HPDE6-E6E7 (cell line): ENCODE measurements around the gene ESR1.
"Not testable (repeated sequence)": the region's sequence is repeated elsewhere in the genome, so short reads cannot be mapped to it uniquely, and the experiment has no call there.

Source experiments
- DNase-seq: peaks from one replicate; pipeline ENCODE4 v3.0.0; 2011; ENCODE audit warnings: missing footprints; ENCODE audit errors: extremely low spot score

Gene ESR1

DNA sequence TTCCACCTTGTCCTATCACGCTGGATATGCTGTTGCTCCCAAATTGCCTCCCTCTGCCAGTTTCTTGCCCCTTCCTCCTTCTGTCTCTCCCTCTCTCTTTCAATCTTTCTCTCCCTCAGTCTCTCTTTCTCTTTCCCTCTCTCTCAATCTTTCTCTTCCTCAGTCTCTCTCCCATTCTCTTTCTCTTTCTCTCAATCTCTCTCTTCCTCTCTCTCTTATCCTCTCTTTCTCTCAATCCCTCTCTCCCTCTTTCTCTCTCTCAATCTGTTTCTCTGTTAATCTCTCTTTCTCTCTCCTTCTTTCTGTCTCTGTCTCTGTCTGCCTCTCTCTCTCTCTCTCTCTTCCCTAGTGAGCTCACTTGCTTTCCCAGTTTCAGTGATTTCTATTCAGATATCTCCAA lies 245.8 kb downstream of the ESR1 start:
- DNase-seq: no peak

DNA sequence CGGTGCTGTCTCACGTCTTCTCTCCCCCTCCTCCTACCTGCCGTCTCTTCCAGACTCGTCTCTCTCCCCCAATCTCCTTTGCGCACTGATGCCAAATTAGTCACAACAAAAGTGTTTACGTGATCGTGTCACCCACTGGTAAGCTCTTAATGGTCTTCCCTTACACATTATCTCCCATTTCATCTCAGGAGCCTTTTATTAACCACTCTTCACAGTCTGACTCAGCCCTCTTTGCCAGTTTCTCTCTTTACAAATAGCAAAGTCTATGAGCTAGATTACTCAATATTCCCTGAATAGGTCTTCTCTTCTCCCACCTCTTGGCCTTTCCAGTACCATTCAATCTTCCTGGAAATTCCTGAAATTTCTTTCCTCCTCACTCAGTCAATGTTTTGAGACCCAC lies 247.0 kb downstream of the ESR1 start:
- DNase-seq: no peak

DNA sequence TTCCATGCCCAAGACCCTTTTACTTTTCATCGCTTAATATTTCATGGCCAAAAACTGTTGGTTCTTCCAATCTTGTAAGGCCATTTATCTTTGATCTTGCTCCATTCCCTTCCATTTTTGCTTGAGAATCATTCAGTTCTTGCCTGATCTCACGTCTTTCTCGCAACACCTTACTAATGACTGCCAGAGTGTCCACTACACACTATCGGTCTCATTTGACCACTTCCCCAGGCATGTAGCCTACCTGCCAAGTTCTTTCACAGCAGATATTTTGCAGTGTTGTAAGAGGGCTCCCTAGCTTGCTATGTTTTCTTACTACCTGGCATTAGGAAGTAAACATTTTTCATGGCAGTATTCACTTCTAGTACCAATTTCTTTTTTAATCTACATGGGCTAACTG lies 248.0 kb downstream of the ESR1 start:
- DNase-seq: no peak

DNA sequence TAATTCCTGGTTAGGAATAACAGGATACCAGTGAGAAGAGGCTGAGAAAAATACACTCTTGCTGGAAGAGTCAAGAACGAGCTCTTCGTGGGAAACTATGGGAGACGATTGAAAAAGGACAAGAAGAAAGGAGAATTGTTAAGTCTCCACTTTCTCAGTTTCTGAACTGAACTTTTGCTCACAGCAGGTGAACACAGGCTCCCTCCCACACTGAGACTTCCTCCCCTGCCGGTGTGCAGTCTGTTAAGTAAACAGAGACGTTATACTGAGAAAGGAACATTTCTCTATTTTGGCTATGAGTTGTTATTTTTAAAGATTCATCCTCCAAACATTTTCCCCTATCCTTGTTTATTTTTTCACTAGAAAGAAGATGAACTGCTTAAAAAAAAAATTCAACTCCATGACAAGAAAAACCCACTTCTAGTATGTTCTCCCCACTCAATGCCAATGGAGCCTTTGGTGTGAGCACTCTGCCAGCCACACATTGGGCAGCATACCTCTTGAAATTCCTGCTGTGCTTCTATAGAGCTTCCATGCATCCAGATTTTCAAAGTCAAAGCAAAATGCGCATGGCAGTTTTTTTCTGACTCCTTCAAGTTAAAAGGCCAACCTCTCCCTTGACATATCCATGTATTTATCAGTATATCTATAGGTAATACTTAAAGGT lies 250.5 kb downstream of the ESR1 start:
- DNase-seq: no peak

DNA sequence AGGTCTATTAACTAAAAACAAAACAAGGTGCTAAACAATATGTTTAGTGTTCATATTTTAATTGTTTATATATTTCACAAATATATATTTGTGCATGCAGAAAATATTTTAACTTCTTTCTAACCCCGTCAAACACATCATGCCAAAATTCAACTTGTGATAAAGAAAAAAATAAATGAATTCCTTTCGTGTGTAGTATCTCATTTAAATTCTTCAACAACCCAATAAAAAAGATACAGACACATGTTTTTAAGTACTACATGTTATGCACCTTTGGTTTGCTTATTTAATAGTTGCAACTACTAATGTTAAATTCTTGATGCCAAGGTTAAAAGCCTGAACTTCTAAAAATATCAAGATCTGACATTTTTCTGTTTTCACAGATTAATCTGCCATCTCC lies 252.4 kb downstream of the ESR1 start:
- no peak for DNase-seq

DNA sequence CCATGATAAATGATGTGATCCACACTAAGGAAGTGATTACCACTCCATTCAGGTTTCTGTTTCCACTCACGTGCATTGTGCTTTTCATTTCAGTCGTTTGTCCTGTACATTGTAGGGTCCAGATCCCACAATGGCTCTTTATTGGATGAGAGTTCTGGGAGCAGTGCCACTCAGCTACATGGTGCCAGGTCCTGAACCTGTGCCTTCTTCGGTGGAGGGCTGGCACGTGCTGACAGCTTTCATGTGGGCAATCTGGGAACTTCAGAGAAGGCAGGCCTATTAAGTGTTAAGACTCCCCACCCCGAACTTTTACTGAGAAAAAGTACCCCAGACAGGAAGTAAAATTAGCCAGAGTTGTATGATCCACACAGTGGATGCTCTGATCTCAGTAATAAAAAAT lies 255.0 kb downstream of the ESR1 start:
- no peak for DNase-seq

DNA sequence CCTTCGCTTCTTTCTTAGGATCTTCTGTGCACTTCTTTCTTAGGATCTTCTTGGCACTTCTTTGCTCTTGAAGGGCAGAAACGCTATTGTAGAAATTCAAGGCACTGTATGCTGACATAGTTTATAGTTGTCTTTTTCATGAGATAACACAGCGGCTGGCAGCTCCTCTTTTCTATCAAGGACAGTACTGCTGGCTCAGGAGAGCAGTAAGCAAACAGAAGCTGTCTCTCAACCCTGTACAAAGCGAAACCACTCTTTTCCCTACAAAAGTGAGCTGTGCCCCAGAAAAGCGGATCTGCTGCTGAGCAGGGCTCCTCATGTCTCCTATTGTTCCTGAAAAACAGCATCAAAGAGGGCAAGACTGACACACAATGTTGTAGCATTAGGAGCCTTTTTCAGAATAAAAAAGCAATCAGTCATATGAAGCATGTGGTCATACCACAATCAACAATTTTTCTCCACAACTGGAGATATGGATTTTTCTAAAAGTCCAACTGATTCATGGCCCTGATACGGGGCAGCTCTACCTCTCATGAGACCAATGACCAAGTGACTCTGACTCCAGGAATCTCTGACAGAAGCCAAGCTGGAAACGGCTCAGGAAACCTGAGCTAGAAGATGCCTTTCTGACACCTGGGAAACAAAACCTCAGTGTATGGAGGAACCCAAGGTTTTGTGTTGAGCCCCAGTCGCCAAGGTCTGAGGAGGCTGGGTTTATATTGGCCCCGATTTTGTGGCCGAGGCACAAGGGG lies 255.9 kb downstream of the ESR1 start:
- DNase-seq: no peak

DNA sequence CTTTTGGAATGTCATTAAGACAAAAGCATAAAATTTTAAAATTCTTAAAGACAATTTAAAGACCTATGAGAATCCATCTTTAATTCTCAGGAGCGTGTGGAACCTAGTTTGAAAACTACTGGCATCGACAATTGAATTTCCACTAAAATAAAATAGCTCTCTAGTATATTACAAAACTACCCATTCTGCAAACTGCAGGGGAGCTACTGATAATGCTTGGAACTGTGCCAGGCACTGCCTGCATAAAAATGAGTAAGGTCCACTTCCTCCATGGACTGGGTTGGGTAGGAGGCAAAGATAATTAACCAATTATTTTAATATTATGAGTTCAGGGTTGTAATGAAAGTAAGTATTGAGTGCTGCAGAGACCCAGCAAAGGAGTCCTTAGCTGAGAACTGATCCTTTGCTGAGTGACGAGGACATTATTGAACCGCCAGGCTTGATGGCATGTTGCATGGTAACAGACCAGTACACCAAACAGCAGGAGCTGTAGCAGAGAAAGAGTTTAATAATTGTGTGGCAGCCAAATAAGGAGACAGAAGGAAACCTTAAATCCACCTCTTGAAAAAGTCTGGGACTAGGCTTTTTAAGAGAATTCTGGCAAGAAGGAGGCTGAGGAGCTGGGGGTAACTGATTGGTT lies 261.3 kb downstream of the ESR1 start:
- no peak for DNase-seq

DNA sequence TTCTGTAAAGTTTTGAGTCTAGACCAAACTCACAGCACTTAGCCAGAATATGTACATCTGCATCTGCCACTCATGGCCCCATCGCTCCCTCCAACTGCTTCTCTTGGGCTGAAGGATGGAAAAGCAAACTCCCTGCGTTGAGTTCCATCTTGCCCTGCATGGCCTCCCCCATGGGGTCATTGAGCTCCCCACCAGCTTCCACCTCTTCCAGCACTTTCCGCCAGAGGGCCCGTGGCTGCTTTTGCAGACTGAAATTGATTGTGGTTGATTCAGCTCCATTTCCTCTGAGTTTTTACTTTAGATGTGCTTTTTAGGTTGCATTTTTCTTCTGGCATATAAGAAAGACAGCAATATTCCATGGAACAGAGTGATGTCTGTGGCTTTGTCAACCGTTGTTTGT lies 263.1 kb downstream of the ESR1 start:
- DNase-seq: no peak

DNA sequence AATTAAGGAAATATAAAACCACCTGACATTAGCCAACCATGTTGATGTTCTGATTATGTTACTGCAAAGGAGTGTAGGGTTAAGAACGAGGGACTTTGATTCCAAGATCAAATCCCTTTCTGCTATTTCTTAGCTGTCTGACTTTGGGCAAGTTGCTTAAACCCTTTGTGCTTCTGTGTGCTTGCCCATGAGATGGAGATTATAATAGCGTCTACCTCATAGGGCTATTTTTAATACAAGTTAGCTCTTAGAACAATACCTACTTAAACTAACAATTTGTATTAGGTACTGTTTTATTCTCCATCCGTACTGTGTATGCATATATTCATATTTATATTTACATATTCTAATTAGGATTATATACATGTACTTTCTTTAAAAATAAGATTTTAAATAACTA lies 263.8 kb downstream of the ESR1 start:
- DNase-seq: no peak

DNA sequence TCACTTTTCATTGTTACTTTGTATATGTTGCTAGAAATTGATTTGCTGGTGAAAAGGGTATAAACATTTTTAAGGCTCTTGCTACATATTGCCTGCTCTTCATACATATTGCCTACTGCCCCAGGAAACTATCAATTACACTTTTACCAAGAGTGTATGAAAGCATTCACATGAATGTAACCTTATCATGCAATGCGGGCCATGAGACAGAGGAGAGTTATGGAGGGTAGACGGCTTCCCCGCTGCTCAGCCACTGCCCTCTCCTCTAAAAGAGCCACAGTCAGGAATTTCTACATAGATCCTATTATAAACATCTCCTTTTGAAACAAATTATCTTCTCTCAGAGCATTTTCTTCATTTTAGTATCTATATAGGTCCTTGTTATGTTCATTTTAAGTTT lies 264.4 kb downstream of the ESR1 start:
- DNase-seq: no peak

DNA sequence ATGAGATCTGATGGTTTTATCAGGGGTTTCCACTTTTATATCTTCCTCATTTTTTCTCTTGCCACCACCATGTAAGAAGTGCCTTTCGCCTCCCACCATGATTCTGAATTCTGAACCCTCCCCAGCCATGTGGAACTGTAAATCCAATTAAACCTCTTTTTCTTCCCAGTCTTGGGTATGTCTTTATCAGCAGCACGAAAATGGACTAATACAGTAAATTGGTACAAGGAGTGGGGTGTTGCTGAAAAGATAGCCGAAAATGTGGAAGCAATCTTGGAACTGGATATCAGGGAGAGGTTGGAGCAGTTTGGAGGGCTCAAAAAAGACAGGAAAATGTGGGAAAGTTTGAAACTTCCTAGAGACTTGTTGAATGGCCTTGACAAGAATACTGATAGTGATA lies 268.8 kb downstream of the ESR1 start:
- DNase-seq: not testable (repeated sequence)

DNA sequence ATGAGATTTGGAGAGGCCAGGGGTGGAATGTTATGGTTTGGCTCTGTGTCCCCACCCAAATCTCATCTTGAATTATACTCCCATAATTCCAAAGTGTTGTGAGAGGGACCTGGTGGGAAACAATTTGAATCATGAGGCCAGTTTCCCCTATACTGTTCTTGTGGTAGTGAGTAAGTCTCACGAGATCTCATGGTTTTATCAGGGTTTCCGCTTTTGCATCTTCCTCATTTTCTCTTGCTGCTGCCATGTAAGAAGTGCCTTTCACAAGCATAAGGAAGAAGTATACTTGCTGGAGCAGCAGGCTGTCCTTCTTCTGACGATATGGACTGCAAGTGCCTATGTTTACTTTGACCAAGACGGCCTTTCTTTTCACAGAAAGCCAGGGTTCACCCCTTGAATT lies 270.5 kb downstream of the ESR1 start:
- DNase-seq: no peak

DNA sequence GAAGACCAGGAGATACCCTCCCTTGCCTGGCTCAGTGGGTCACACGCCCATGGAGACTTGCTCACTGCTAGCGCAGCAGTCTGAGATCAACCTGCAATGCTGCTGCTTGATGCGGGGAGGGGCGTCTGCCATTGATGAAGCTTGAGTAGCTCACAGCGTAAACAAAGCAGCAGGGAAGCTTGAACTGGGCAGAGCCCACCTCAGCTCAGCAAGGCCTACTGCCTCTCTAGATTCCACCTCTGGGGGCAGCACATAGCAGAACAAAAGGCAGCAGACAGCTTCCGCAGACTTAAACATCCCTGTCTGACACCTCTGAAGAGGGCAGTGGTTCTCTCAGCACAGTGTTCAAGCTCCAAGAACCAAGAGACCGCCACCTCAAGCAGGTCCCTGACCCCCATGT lies 271.3 kb downstream of the ESR1 start:
- DNase-seq: no peak

DNA sequence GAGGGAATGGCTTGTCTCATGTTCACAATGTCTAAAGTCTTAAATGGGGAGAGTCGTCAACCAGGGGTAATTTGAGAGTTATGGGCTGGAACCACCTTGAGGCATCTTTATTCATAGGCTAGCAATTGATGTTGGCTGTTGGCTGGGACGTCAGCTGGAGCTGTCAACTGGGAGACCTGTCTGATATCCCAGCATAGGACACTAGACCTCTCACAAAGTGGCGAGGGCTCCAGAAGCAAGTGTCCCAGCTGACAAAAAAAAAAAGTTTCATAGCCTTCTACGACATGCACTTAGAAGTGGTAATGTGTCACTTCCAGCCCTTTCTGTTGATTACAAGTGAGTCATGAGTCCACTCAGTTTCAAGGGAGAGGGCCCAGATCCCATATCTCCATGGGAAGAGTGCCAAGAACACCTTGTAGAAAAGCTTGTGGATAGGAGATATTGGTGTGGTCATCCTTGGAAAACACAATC lies 278.0 kb downstream of the ESR1 start:
- no peak for DNase-seq

DNA sequence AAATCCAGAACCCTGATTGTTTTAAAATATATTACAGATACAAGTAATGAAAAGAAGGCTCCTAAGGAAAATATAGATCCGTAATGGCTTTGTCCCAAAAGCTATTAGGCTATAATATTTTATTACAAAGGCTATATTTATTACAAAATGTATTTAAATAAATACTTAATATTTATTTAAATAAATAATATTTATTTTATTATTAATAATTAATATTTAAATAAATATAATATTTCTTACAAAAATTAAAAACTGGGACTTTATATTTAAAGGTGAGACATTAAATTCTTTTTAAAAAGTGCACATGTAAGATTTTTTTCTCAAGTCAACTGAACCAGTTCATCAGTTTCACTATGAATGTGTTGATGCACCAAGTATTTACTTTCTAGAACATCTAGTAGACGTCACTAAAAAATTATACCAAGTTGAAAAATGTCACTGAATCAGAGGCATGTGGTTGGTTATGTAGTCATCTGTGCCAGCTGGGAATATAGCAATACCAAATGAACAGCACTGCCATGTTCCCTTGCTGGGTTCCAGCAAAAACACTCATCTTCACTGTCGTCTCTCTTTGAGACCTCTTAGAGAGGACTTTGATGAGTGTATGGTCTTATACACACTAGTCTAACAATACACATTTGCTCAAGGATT lies 278.9 kb downstream of the ESR1 start:
- no peak for DNase-seq

DNA sequence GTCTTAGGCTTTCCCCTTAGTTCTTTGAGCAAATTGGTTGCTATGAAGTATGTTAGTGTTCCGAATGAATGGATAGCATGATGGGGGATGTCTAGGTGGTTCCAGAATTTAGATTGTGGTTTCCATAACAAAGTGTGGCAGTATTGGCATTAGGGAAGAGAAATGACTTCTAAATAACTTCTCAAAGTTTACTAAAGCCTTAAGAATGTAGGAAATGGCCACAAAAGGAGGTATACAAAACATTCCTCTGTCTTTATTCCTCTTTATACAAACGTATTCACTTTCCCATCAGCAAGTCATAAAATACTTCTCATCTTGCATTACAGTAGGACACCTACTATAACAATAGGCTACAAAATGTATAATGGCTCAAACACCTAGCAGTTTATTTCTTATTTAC lies 279.6 kb downstream of the ESR1 start:
- DNase-seq: no peak

DNA sequence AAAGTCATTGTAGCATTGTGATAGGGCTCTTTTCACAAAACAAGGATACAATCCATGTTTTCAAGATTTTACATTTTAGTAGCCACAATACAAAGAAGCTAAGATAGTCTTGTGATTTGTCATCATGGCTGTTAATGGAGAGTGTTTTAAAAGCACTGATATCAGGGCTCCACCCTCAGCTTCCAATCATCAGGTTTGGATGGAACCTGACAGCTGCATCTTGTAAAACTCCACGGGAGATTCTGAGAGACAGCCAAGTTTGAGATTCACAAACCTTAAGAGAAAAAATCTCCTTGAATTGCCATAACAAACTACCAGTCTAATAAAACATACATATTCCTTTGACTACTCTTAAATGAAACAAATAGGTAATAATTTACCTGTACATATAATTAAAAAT lies 280.2 kb downstream of the ESR1 start:
- DNase-seq: no peak

DNA sequence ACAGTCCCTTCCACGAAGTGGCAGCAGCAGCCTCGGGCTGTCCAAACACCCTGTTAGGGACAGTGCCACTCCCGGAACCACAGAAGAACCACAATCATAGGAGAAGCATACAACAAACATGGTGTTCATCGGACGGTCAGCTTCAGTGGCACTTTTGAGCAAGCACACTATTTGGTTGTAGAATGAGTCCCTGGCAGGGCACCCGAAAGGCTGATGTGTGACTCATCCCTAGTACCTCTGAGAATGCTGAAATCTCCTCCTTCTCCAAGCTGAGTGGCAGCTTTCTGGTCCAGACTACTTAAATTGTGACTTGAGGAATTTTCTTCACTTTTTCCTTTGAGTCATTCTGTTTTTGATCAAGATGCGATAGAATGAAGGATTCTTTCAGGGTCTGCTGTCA lies 282.5 kb downstream of the ESR1 start:
- DNase-seq: no peak

DNA sequence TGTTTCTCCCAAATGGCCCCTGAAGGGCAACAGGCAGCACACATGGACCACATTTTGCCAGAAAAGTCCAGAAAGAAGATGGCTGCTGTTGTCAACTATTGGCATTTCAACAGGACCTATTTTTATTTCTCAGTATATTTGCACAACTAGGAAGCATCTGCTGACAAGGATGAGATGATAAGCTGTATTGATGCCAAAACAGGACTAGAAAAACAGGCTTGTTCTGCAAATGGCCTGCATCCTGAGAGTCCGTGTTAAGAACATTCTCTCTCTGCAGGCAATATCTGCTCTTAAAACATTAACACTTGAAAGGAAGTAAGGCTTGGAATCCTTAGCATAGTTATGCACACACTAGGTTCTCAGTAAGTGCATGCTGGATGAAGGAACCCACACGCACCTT lies 283.7 kb downstream of the ESR1 start:
- DNase-seq: no peak

DNA sequence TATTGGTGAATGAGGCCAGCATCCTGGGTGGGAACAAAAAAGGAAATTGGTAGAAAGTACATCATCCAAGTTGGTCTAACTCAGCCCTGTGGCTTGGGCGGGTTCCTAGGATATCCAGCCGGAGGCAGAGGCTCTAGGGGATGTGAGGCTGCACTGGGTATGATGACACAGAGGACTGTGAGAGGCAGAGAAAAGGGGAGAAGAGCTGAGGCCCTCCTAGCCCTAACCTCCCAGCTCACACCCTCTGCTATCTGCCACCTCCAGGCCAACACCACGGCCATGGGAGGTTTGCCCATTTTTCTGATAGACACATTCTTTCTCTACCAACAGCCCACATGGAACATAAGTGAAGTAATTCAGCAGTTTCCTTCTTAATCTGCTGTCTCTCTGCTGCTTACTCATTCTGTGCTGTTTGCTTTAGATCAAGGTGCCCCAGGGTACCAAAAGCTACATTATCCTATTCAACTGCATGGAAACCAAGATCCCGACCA lies 284.4 kb downstream of the ESR1 start:
- DNase-seq: no peak

DNA sequence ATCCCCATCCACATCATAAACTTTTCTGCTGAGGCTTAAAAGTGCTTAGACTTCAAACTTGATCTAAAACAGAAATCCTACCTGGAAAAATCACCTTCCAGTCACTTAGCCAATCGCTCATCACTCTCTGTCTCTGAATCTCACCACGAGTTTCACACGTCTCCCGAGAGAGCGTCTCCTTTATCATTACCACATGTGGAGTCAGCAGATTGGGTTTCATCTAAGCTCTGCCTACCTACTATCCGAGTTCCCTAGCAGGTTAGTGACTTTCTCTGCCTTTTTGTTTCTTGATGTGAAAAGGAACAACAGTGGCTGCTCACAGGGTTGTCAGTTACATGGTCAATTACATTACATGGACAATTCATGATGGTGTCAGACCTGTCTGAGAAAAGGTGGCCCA lies 286.2 kb downstream of the ESR1 start:
- no peak for DNase-seq
